ENCODE measurements around the gene TBC1D9. TPM values are rescaled to one million over a fixed set of nuclear protein-coding genes. Genes with fewer than 3 reads are reported as not detected.

Gene TBC1D9
- total and polyA plus RNA-seq, 2 donors (not counting 1 experiment from before 2014, with no cell fraction given), result 48.9 to 235 TPM

GRCh38 chr4:140705625-140706275 lies 50.4 kb downstream of the TBC1D9 start:
- peaks cover 72% of the 10 kb centered on the region for H3K4me1 Mint-ChIP-seq
- no peaks in the 10 kb centered on the region for H3K27me3 Mint-ChIP-seq

More at GRCh38 chr4:140705625-140706275, 50.4 kb downstream of the TBC1D9 start:
- H3K4me3 Mint-ChIP-seq, result no peak overlapping the region
- H3K4me1 ChIP-seq (ENCODE audit: control insufficient read depth in 2 of 2, insufficient read depth in 2 of 2, low read length in 2 of 2), result peaks cover 24 to 29% of the 10 kb centered on the region in 2 donors
- H3K36me3 ChIP-seq (replicated peaks in 1 of 2; ENCODE audit: control extremely low read depth in 1 of 2, control insufficient read depth in 1 of 2, extremely low read depth in 1 of 2, insufficient read depth in 2 of 2, low read length in 1 of 2), result peaks cover 0 to 23% of the 10 kb centered on the region in 2 experiments
- no peak overlapping the region for H3K9ac ChIP-seq (ENCODE audit: low read length)
- TF ChIP-seq EZH2 (IDR thresholded peaks at IDR 0.05; ENCODE audit: borderline replicate concordance, insufficient read depth, low read depth, low read length, poor library complexity, severe bottlenecking), result no peak
- TF ChIP-seq CTCF (IDR thresholded peaks at IDR 0.05), result no peak
- H3K9me3 Mint-ChIP-seq (ENCODE audit: insufficient read depth), result no peaks in the 10 kb centered on the region
- ATAC-seq (ENCODE audit: low read depth), result no peak
- no peak for DNase-seq
- H2AFZ ChIP-seq (ENCODE audit: insufficient read depth, low read depth, low read length, poor library complexity, severe bottlenecking), result no peak overlapping the region
- H3K9me3 ChIP-seq (ENCODE audit: control extremely low read depth in 1 of 3, control insufficient read depth in 2 of 3, insufficient read depth in 1 of 3, low read length in 2 of 3), result no peaks in the 10 kb centered on the region
- intact Hi-C loops (cut with micrococcal nuclease), result loop anchor here (2.0 to 5.0 kb wide), 3 partner anchors 13 to 37 kb away; no protein-coding TSS in a partner anchor
- peaks cover 98% of the 10 kb centered on the region for H3K79me2 ChIP-seq (ENCODE audit: control insufficient read depth, insufficient read depth, low read length)
- H3K27me3 ChIP-seq (replicated peaks in 1 of 4; ENCODE audit: control extremely low read depth in 1 of 4, control insufficient read depth in 3 of 4, insufficient read depth in 4 of 4, low read length in 3 of 4), result no peaks in the 10 kb centered on the region
- peak overlapping the region; percentile 47 for H3K27ac Mint-ChIP-seq
- no peak overlapping the region for H3K4me3 ChIP-seq (ENCODE audit: control extremely low read depth in 1 of 5, extremely low read depth in 1 of 5, insufficient read depth in 1 of 5, low read depth in 2 of 5, low read length in 4 of 5)
- POLR2A ChIA-PET, result no interaction called here
- 88% methylated on average over 7 of the region's 8 CpGs for WGBS (ENCODE audit: insufficient coverage)
- CTCF ChIA-PET, result no interaction called here
- H3K4me2 ChIP-seq (replicated peaks; ENCODE audit: low read depth, low read length, poor library complexity, severe bottlenecking), result no peak overlapping the region
- H4K20me1 ChIP-seq (ENCODE audit: control insufficient read depth, insufficient read depth, low read length, poor library complexity, severe bottlenecking), result peaks cover 55% of the 10 kb centered on the region
- no peak overlapping the region for H3K27ac ChIP-seq (ENCODE audit: low read length in 2 of 2)

All from B cell (primary cell).